Tibial artery (tissue), 4 donors: ENCODE measurements around the gene SNX7.

Experiments used
- DNase-seq, 2 donors: peaks; one replicate each; pipeline ENCODE4 v3.0.0-alpha.2; 2019
- H3K27ac ChIP-seq, 2 donors: fragments of 200-600 bp; sonication (generic) in 1 of 2; 1 replicate in 1 of 2; 2 replicates in 1 of 2; pipeline ENCODE4 v1.5.1; 2018 to 2019; ENCODE audit warnings: mild to moderate bottlenecking in 1 of 2
- H3K27me3 ChIP-seq, 2 donors: fragments of 200-600 bp; sonication (generic) in 1 of 2; one replicate each; pipeline versions ENCODE4 v1.5.1 to v1.6.0; 2016 to 2019
- H3K36me3 ChIP-seq, 3 donors: fragments of 200-600 bp; sonication (generic) in 2 of 3; one replicate each; pipeline ENCODE4 v1.5.1; 2016 to 2019; ENCODE audit warnings: mild to moderate bottlenecking in 2 of 3
- H3K4me1 ChIP-seq, 4 donors: fragments of 200-600 bp; sonication (generic) in 2 of 4; 1 replicate in 3 of 4; 2 replicates in 1 of 4; pipeline ENCODE4 v1.5.1; 2016 to 2019
- H3K4me3 ChIP-seq, 2 donors: fragments of 200-600 bp; sonication (generic) in 1 of 2; 1 replicate in 1 of 2; 2 replicates in 1 of 2; pipeline ENCODE4 v1.5.1; 2018 to 2019; ENCODE audit warnings: mild to moderate bottlenecking in 2 of 2
- H3K9me3 ChIP-seq, 3 donors: fragments of 200-600 bp; sonication (generic) in 1 of 3; one replicate each; pipeline ENCODE4 v1.5.1; 2016 to 2019
- intact Hi-C: fragments of 100-400 bp; cut with DNase I; formaldehyde crosslinking; loops from one replicate; pipeline ENCODE4 v1.15.0; 2023; ENCODE audit warnings: low total_unique reads
- TF ChIP-seq, protein P1 (sequence below), 2 experiments: fragments of 200-600 bp in 1 of 2; fragments of 450-650 bp in 1 of 2; IDR thresholded peaks; one replicate each; pipeline ENCODE4 v1.5.1; 2017 to 2019; ENCODE audit warnings: antibody characterized with exemption in 2 of 2, mild to moderate bottlenecking in 1 of 2, moderate library complexity in 1 of 2

The SNX7 gene

DNA sequence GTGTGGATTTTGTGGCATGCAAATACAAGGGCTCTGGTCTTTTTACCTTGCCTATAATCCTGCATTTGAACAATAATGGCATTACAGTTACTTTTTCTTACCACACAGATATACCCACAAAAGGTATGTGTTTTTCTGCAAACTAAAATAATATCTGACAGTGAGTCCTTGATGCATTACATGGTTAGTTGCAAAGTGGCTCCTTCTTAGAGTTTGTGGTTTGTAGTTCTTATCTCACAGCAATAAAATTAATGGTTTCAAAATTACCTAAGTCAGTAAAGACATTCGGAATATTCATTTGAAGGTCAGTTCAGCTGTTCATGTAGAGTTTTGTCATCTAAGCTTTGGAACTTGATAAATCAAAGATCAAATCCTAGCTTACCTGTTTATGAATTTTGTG, 43.5 kb downstream of the SNX7 start:
- H3K36me3 ChIP-seq, result peaks cover 6 to 23% (median 20%) of the 10 kb centered on the region in 3 donors
- H3K4me1 ChIP-seq, result no peaks in the 10 kb centered on the region
- DNase-seq, result no peak
- H3K27ac ChIP-seq, result no peak overlapping the region
- H3K9me3 ChIP-seq, result no peaks in the 10 kb centered on the region
- intact Hi-C loops, result loop anchor here (10.0 kb wide), 1 partner anchor 50 kb away; no protein-coding TSS in a partner anchor
- H3K27me3 ChIP-seq, result no peaks in the 10 kb centered on the region
- TF ChIP-seq, protein P1, sequence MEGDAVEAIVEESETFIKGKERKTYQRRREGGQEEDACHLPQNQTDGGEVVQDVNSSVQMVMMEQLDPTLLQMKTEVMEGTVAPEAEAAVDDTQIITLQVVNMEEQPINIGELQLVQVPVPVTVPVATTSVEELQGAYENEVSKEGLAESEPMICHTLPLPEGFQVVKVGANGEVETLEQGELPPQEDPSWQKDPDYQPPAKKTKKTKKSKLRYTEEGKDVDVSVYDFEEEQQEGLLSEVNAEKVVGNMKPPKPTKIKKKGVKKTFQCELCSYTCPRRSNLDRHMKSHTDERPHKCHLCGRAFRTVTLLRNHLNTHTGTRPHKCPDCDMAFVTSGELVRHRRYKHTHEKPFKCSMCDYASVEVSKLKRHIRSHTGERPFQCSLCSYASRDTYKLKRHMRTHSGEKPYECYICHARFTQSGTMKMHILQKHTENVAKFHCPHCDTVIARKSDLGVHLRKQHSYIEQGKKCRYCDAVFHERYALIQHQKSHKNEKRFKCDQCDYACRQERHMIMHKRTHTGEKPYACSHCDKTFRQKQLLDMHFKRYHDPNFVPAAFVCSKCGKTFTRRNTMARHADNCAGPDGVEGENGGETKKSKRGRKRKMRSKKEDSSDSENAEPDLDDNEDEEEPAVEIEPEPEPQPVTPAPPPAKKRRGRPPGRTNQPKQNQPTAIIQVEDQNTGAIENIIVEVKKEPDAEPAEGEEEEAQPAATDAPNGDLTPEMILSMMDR (IDR thresholded peaks at IDR 0.05), result no peak
- H3K4me3 ChIP-seq, result no peak overlapping the region

DNA sequence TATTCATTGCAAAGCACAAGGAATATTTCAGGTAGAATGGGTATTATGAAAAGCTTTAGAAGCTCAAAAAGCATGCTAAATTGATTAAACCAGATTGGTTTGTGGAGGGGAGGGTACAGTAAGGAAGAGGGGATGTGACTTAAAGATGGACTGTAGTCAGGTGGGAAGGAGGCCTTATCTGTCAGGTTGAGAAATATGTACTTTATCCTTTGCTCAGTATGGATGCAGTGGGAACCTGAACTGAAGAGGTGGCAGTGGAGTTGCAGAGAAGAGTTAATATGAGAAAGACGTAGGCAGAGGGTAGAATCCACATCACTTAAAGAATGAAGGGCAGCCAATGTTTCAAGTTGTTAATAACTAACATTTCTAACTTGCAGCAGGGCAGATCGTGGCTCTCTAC, 44.1 kb downstream of the SNX7 start:
- TF ChIP-seq, protein P1 (IDR thresholded peaks at IDR 0.05), result no peak
- Histone ChIP-seq H3K27ac (no peak overlapping the region), H3K27me3 (no peaks in the 10 kb centered on the region), H3K4me3 (no peak overlapping the region), H3K4me1 (no peaks in the 10 kb centered on the region), H3K36me3 (peaks cover 6 to 23% (median 20%) of the 10 kb centered on the region in 3 donors), H3K9me3 (no peaks in the 10 kb centered on the region)
- intact Hi-C loops, result loop anchor here (10.0 kb wide), 1 partner anchor 49 kb away; no protein-coding TSS in a partner anchor
- no peak for DNase-seq

DNA sequence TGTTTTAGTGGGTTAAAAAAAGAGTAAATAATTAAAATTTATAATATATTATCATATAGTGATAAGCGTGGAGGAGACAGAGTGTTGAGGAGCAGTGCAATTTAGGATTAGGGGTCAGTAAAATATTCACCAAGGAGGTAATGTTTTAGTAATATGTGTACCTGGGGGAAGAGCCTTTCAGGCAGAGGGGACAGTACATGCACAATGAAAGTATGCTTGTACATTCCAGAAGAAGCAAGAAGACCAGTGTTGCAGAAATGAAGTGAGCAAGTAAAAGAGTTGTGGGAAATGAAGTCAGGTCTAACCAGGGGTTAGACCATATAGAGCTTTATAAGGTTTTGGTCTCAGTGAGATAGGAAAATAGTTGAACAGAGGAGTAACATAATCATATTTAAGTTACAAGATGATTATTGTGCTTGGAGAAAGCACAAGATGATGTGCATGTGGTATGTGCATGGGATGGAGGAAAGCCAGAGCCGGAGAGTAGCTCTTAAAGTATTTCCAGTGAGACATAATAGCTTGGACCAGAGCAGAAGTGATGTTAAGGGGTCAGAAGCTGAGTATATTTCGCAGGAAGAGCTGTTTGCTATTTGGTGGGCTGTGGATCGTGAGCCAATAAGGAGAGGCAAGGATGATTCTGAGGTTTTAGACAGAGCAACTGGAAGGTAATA, 44.8 kb downstream of the SNX7 start:
- H3K4me1 ChIP-seq, result no peaks in the 10 kb centered on the region
- TF ChIP-seq, protein P1 (IDR thresholded peaks at IDR 0.05), result no peak
- intact Hi-C loops, result loop anchor here (10.0 kb wide), 1 partner anchor 48 kb away; no protein-coding TSS in a partner anchor
- H3K27me3 ChIP-seq, result no peaks in the 10 kb centered on the region
- no peaks in the 10 kb centered on the region for H3K9me3 ChIP-seq
- peaks cover 6 to 28% (median 18%) of the 10 kb centered on the region in 3 donors for H3K36me3 ChIP-seq
- no peak for DNase-seq
- H3K4me3 ChIP-seq, result no peak overlapping the region
- H3K27ac ChIP-seq, result no peak overlapping the region

DNA sequence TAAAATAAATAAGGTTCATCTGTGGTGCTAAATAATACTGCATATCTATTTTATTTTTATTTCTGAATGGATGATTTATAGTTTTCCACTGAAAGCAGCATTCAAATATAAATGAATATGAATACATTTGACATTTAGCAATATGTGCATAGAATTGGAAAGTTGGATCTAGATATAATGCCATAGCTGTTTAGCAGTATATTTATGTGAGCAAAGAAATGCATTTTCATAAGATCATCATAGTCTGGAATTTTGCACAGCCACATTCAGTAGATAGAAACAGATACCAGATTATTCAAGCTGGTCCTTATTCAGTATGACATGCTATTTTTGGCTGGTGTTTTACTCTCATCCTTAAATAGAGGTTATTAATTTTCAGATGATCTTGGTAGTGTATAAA, 46.0 kb downstream of the SNX7 start:
- intact Hi-C loops, result loop anchor here (10.0 kb wide), 1 partner anchor 47 kb away; no protein-coding TSS in a partner anchor
- Histone ChIP-seq H3K4me1 (no peaks in the 10 kb centered on the region), H3K36me3 (peaks cover 16 to 39% (median 22%) of the 10 kb centered on the region in 3 donors), H3K27ac (no peak overlapping the region), H3K4me3 (no peak overlapping the region), H3K27me3 (no peaks in the 10 kb centered on the region), H3K9me3 (no peaks in the 10 kb centered on the region)
- DNase-seq, result no peak
- TF ChIP-seq, protein P1 (IDR thresholded peaks at IDR 0.05), result no peak

DNA sequence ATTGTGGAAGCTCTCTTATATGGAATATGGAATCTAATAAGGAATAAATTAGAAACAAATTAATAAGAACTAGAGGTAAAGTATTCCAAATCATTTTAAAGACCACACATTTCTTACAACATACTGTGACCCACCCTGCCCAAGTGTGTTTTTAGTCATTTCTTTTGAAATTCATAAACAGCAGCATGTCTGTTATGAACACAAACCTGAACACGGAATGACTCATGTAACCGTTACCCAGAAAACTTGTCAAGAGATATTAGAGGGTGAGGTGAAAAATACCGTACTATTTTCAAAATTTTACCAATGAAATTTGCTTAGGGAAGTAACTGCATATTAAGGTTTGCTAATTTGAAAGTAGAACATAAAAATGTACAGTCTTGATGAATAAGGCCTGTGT, 48.4 kb downstream of the SNX7 start:
- Histone ChIP-seq H3K27ac (no peak overlapping the region), H3K4me3 (no peak overlapping the region), H3K27me3 (no peaks in the 10 kb centered on the region), H3K9me3 (no peaks in the 10 kb centered on the region), H3K36me3 (peaks cover 17 to 35% (median 20%) of the 10 kb centered on the region in 3 donors), H3K4me1 (no peaks in the 10 kb centered on the region)
- intact Hi-C loops, result loop anchor here (10.0 kb wide), 1 partner anchor 45 kb away; no protein-coding TSS in a partner anchor
- TF ChIP-seq, protein P1 (IDR thresholded peaks at IDR 0.05), result no peak
- DNase-seq, result no peak
